GM12874 (cell line): Measurements from ENCODE around the gene LYRM4.

Experiments used
- TF ChIP-seq, protein P1 (sequence below): IDR thresholded peaks from 2 replicates; pipeline ENCODE4 v1.5.1; 2011; ENCODE audit warnings: low read depth, mild to moderate bottlenecking, control low read depth, low read length, moderate library complexity; ENCODE audit not compliant: insufficient read depth

Gene LYRM4

GRCh38 chr6:5214570-5215052, 46.1 kb downstream of the LYRM4 start:
- TF ChIP-seq, protein P1, sequence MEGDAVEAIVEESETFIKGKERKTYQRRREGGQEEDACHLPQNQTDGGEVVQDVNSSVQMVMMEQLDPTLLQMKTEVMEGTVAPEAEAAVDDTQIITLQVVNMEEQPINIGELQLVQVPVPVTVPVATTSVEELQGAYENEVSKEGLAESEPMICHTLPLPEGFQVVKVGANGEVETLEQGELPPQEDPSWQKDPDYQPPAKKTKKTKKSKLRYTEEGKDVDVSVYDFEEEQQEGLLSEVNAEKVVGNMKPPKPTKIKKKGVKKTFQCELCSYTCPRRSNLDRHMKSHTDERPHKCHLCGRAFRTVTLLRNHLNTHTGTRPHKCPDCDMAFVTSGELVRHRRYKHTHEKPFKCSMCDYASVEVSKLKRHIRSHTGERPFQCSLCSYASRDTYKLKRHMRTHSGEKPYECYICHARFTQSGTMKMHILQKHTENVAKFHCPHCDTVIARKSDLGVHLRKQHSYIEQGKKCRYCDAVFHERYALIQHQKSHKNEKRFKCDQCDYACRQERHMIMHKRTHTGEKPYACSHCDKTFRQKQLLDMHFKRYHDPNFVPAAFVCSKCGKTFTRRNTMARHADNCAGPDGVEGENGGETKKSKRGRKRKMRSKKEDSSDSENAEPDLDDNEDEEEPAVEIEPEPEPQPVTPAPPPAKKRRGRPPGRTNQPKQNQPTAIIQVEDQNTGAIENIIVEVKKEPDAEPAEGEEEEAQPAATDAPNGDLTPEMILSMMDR, result peak; percentile 83

DNA sequence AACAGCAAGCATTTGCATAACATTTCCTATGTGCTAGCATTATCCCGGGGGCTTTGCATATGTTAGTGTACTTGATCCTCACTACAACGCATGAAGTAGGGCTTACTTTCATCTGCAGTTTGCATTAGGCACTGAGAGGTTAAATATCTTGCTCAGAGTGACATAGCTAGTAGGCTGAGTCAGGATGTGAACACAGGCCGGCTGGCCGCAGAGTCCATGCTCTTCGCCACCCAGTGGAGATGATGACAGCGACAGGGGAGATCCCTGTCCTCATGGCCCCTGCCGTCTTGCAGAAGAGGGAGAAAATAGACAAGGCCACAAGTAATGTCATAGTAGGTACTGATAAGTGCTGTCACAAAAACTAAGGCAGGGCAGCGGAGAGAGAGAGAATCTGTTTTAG, 46.9 kb downstream of the LYRM4 start:
- TF ChIP-seq, protein P1, result no peak

- TF ChIP-seq, protein P1, result no peak
Observed at GRCh38 chr6:5211492-5211891, 49.3 kb downstream of the LYRM4 start.

DNA sequence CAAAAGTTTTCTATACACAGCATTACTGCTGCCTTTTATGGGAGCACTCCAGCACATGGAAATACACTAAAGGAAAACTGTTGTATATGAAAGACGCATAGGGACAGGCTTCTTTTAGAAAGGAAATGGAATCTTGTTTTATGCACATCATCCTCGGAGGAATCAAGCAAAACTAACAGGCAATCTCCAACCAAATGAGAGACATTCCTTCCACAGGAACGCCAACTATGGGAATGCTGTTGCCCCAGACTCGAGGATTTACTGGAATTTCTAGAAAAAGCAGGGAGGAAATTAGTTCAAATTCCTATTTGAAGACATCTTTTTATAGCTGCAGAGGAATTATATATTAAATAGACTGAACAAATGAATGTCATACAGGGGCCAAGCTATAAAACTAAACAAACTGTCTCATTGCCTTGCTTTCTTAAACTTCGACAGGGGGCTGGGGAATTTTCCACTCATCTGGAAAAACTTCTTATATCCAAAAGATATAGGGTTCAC, 52.2 kb downstream of the LYRM4 start:
- TF ChIP-seq, protein P1, result no peak

DNA sequence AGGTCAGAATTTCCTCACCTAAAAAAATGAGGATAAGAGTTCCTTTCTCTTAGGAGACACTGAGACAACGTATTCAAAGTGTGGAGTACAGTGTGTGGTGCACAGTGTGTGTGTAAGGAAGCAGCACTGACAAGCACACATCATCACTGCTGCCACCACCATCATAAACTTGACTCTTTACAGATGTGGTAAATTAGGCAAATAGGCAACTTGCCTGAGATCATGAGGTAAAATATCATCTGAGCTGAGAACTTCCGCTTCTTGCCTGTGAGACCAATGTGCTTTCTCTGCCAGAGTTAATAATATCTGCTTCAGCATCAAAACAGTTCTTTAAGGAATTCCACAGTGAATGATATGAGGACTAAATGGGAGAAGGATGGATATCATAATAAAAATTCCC, 52.7 kb downstream of the LYRM4 start:
- TF ChIP-seq, protein P1, result no peak

GRCh38 chr6:5206920-5207561, 53.7 kb downstream of the LYRM4 start:
- TF ChIP-seq, protein P1, result no peak

DNA sequence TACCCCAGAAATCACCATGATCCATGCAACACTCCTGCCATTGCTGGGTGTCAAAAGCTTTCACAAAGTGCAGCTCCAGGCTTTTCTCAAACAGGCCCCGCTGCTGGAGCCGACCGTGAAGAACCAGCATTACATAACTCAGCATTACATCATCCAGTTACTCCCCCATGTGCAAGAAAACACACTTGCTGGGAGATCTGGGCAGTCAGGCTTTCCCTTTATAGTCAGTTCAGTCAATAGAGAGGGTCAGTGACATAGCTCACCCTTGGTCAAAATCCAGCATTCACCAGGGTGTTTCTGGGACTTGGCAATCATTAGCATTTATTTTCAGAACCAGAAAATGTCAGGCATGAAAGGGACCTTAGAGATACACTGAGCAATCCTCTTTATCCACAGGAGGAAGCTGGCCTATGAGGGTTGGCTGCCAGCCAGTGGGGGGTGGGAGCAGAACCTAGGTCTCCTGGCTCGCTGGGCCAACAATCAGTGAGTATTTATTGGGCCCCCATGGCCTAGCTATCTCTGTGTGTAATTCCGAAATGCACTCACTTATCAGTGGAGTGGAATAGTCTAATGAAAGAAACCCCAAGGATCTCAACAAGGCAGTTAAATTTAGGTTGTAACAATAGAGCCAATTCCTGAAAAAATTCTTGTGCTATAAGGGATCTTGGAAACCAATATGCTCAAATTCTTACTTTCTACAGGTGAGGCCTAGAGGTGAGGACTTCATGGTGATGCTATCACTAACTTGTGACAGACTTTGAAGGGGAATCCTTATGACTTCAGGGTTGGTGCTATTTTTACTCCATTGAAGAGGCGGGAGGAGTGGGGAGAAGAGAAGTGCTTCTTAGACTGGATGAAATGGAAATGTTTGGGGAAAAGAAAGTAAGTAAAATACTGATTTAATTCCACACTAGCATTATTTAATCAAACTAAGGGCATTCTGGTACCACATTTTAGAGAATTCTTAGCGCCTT, 54.6 kb downstream of the LYRM4 start:
- TF ChIP-seq, protein P1, result no peak
